ENCODE measurements around the gene RASSF7.

Gene RASSF7

DNA sequence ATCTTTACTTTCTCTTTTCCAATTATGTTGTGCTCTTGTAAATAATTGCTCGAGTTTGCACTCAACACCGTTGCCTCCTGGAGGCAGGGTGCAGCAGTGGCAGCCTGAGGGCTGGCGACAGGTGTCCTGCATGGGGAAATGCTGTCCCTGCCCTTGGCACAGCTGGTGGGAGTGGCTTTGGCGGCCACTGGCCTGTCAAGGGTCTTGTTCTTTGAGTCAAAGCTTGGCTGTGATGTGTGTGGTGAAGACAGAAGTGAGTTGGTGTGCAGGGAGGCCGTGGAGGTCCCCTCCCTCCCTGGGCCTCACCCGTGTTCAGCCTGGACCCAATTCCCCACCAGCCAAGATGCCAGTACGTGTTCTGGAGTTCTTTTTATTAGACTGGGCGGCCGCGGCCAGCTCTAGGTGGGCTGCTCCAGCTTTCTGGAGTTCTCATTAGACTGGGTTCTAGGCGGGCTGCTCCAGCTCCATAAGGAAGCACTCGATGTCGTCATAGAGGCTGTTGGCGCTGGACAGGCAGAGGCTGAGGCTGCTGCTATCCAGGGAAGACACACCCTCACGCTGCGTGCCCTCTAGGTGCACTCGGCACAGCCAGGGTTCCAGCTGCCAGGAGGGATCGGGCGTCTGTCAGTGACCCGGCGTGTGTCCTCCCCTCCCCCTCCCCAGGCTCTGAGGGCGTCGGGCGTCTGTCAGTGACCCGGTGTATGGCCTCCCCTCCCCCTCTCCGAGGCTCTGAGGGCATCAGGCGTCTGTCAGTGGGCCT, 51.6 kb downstream of the RASSF7 start:
- DNase-seq, result no peak

DNA sequence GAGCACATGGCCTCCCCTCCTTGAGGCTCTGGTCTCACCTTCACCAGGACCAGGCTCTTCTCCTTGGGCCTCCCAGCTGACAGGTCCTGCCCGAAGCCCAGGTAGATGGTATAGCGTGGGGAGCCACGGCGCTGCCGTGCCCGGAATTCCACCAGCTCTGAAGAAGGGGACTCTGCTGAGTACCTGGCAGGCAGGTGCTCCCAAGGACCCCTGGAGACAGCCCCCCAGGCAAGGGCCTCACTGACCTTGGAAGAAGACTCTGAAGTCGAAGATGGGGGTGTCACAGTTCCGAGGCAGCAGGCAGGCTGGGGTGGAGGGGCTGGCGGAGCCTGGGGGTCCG, 52.2 kb downstream of the RASSF7 start:
- no peak for DNase-seq

DNA sequence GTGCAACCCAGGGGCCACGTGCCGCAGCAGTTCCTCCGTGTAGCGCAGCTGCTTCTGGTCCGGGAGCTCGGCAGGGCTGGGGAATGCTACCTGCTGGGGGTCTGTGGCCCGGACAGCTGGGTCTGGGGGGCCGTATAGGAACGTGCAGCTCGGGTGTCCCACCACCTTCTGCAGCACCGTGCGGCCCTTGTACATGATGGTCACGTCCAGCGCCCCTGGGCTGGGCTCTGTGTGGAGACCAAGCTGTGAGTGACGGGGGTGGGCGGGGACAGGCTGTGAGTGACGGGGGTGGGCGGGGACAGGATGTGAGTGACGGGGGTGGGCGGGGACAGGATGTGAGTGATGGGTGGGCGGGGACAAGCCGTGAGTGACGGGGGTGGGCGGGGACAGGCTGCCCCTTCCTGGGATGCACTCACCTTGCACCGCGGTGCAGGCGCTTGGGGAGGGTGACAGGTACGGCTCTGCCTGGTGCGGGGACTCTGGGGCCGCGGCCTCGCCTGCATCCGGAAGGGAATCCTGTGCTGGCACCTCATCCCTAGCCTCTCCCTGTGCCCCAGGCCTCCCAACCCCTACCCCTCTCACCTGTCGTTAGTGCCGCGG, 52.7 kb downstream of the RASSF7 start:
- DNase-seq, result no peak
